Bronchial epithelial cell (primary cell): ENCODE data around the gene ZNF90. TPM values are rescaled to one million over a fixed set of nuclear protein-coding genes. Genes with fewer than 3 reads are reported as not detected.
A peak's percentile ranks its signal among the peaks of the same experiment; 100 is the strongest.
"Not testable (repeated sequence)": the region's sequence is repeated elsewhere in the genome, so short reads cannot be mapped to it uniquely, and the experiment has no call there.

Experiments used
- DNase-seq: peaks from one replicate; pipeline ENCODE4 v3.0.0-alpha.2; 2010; ENCODE audit warnings: low read depth
- FAIRE-seq: peaks from 2 replicates; lab custom pipeline; 2011; peaks lifted over from hg19 to GRCh38; lab: Jason Lieb, UNC
- H3K27me3 ChIP-seq: 2 replicates; pipeline ENCODE4 v1.5.1; 2011; ENCODE audit warnings: low read length; ENCODE audit not compliant: control insufficient read depth, insufficient read depth
- H3K36me3 ChIP-seq: 2 replicates; pipeline ENCODE4 v1.5.1; 2011; ENCODE audit warnings: low read length; ENCODE audit not compliant: control insufficient read depth, insufficient read depth
- H3K4me3 ChIP-seq: 2 replicates; pipeline ENCODE4 v1.5.1; 2011; ENCODE audit warnings: mild to moderate bottlenecking, low read depth, low read length, control low read depth
- total RNA-seq: library from RNA; depleted of rRNA; stranded (reverse); fragments of >200 nt; gene quantifications from 2 replicates; pipeline ENCODE4 v1.2.1, GENCODE V29; 2014
- TF ChIP-seq, protein P1 (sequence below): IDR thresholded peaks from 2 replicates; pipeline ENCODE4 v1.5.1; 2011; ENCODE audit warnings: mild to moderate bottlenecking, moderate library complexity, low read length, control low read depth, inconsistent platforms; ENCODE audit not compliant: insufficient read depth, severe bottlenecking

The ZNF90 gene
- total RNA-seq, 1 donor from 2014 or later, result 2.1 TPM

DNA sequence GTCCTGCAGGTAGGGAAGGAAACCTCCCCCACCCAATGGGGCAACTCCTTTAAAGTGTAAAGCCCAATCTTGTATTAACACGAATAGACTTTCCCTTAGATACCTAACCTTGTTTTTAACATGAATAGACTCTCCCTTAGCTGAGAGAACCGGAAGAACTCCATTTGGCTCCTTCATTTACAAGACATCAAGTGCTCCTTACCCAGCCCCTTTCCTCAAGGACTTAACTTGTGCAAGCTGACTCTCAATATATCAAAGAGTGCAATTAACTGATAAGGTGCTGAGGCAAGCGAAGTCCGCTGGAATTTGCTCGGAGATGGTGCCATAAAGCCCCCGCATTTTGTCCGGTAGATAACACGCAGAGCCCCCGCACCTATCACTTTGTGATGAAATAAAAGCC lies 9.9 kb upstream of the ZNF90 start:
- Histone ChIP-seq H3K36me3 (no peaks in the 10 kb centered on the region), H3K27me3 (no peaks in the 10 kb centered on the region), H3K4me3 (no peak overlapping the region)
- TF ChIP-seq, protein P1, sequence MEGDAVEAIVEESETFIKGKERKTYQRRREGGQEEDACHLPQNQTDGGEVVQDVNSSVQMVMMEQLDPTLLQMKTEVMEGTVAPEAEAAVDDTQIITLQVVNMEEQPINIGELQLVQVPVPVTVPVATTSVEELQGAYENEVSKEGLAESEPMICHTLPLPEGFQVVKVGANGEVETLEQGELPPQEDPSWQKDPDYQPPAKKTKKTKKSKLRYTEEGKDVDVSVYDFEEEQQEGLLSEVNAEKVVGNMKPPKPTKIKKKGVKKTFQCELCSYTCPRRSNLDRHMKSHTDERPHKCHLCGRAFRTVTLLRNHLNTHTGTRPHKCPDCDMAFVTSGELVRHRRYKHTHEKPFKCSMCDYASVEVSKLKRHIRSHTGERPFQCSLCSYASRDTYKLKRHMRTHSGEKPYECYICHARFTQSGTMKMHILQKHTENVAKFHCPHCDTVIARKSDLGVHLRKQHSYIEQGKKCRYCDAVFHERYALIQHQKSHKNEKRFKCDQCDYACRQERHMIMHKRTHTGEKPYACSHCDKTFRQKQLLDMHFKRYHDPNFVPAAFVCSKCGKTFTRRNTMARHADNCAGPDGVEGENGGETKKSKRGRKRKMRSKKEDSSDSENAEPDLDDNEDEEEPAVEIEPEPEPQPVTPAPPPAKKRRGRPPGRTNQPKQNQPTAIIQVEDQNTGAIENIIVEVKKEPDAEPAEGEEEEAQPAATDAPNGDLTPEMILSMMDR, result no peak
- FAIRE-seq, result no peak
- no peak for DNase-seq

DNA sequence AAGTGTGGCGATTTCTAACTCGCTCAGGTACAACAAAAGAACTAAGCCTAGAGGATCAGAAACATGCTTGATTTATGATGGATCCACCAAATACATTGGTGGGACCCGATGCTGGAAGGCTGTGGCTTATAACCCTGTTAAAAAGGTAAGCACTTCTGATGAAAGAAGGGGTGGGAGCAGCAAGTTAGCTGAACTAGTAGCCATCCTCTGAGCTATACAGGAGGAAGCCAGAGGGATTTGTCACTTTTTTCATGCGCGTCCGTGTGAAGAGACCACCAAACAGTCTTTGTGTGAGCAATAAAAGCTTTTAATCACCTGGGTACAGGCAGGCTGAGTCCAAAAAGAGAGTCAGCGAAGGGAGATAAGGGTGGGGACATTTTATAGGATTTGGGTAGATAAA lies 9.2 kb upstream of the ZNF90 start:
- not testable (repeated sequence) for H3K27me3 ChIP-seq, DNase-seq, FAIRE-seq, H3K4me3 ChIP-seq, H3K36me3 ChIP-seq

GRCh38 chr19:20070691-20071090 lies 7.1 kb upstream of the ZNF90 start:
- peak; percentile 40 for FAIRE-seq

GRCh38 chr19:20072936-20073335 lies 4.9 kb upstream of the ZNF90 start:
- TF ChIP-seq, protein P1, result no peak
- Histone ChIP-seq H3K36me3 (no peaks in the 10 kb centered on the region), H3K4me3 (no peak overlapping the region), H3K27me3 (no peaks in the 10 kb centered on the region)
- FAIRE-seq (no peak), DNase-seq (no peak)

More at GRCh38 chr19:20070691-20071090, 7.1 kb upstream of the ZNF90 start:
- H3K27me3 ChIP-seq, result no peaks in the 10 kb centered on the region
- H3K4me3 ChIP-seq, result no peak overlapping the region
- TF ChIP-seq, protein P1, result no peak
- H3K36me3 ChIP-seq, result no peaks in the 10 kb centered on the region
- no peak for DNase-seq

GRCh38 chr19:20078581-20079031 lies 806 bp downstream of the ZNF90 start:
- TF ChIP-seq, protein P1, result no peak
- Histone ChIP-seq H3K4me3 (peak overlapping the region; percentile 39), H3K36me3 (no peaks in the 10 kb centered on the region), H3K27me3 (no peaks in the 10 kb centered on the region)
- peak; percentile 20 for DNase-seq
- FAIRE-seq, result no peak

DNA sequence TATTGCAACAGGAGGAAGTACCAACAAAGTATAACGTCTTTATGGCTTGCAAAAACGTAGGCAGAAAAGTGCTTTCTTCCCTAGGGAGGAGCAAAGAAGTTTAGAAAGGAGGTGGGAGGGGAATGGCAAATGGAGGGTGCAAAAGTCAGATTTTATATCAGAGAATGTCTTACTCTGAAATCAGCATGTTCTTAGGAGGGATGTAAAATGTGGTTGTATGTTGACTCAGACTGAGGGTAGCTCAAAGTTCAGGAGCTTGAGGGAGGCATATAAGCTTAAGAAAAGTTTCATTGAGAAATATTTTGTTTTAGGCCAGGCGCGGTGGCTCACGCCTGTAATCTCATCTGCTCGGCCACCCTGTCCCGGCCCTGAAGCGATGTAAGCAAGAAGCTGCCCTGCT lies 1.7 kb downstream of the ZNF90 start:
- no peak for FAIRE-seq
- Histone ChIP-seq H3K36me3 (no peaks in the 10 kb centered on the region), H3K27me3 (no peaks in the 10 kb centered on the region), H3K4me3 (no peak overlapping the region)
- TF ChIP-seq, protein P1, result no peak
- DNase-seq, result no peak
